GM18519 (cell line): Measurements from ENCODE around the gene PGR.

Experiments used
- ATAC-seq: cut with Tn5 transposase; IDR thresholded peaks from one replicate; pipeline ENCODE4 v1.9.1; 2021; ENCODE audit warnings: mild to moderate bottlenecking, moderate library complexity; ENCODE audit not compliant: unreplicated experiment, low FRiP score

PGR gene

GRCh38 chr11:101083335-101083734, 46.3 kb downstream of the PGR start:
- ATAC-seq, result no peak

GRCh38 chr11:101082813-101083212, 46.8 kb downstream of the PGR start:
- no peak for ATAC-seq

- no peak for ATAC-seq
These were observed 65.9 kb downstream of the PGR start for GRCh38 chr11:101063706-101064105.

GRCh38 chr11:101061606-101062005, 68.0 kb downstream of the PGR start:
- ATAC-seq, result no peak

GRCh38 chr11:101059331-101059730, 70.3 kb downstream of the PGR start:
- ATAC-seq, result no peak

GRCh38 chr11:101053492-101053891, 76.1 kb downstream of the PGR start:
- no peak for ATAC-seq

GRCh38 chr11:101051677-101052076, 77.9 kb downstream of the PGR start:
- ATAC-seq, result no peak

GRCh38 chr11:101049813-101050212, 79.8 kb downstream of the PGR start:
- ATAC-seq, result no peak

GRCh38 chr11:101049123-101049522, 80.5 kb downstream of the PGR start:
- ATAC-seq, result no peak

GRCh38 chr11:101048479-101048878, 81.1 kb downstream of the PGR start:
- ATAC-seq, result no peak

- no peak for ATAC-seq
These were observed 82.7 kb downstream of the PGR start for GRCh38 chr11:101046947-101047346.

- ATAC-seq, result no peak
These were observed 84.2 kb downstream of the PGR start for GRCh38 chr11:101045415-101045814.

- ATAC-seq, result no peak
These were observed 85.7 kb downstream of the PGR start for GRCh38 chr11:101043940-101044339.

- no peak for ATAC-seq
These were observed 93.7 kb downstream of the PGR start for GRCh38 chr11:101035872-101036271.

GRCh38 chr11:101034076-101034475, 95.5 kb downstream of the PGR start:
- ATAC-seq, result no peak

GRCh38 chr11:101032991-101033390, 96.6 kb downstream of the PGR start:
- no peak for ATAC-seq

GRCh38 chr11:101031713-101032112, 97.9 kb downstream of the PGR start:
- ATAC-seq, result no peak

- ATAC-seq, result peak; percentile 61
These were observed 98.9 kb downstream of the PGR start for GRCh38 chr11:101030692-101031091.

- ATAC-seq, result no peak
These were observed 99.6 kb downstream of the PGR start for GRCh38 chr11:101030015-101030414.

- ATAC-seq, result no peak
These were observed 101.0 kb downstream of the PGR start for GRCh38 chr11:101028644-101029043.

GRCh38 chr11:101022256-101022655, 107.4 kb downstream of the PGR start:
- no peak for ATAC-seq

- ATAC-seq, result no peak
These were observed 109.7 kb downstream of the PGR start for GRCh38 chr11:101019870-101020269.

- no peak for ATAC-seq
These were observed 114.9 kb downstream of the PGR start for GRCh38 chr11:101014600-101015285.
